Measurements from ENCODE around the gene GGTLC2.
"Not testable (repeated sequence)": the region's sequence is repeated elsewhere in the genome, so short reads cannot be mapped to it uniquely, and the experiment has no call there.

The GGTLC2 gene

GRCh38 chr22:22644314-22644713 is at the start of gene GGTLC2:
GGTLC2 (plus strand) TSS chr22:22644614; CDS start chr22:22646346, 1,732 bp downstream.
- not testable (repeated sequence) for DNase-seq (ENCODE audit: low spot score)

GRCh38 chr22:22595001-22595835 is 49.2 kb upstream of the GGTLC2 start:
- DNase-seq (ENCODE audit: low spot score): no peak

DNA sequence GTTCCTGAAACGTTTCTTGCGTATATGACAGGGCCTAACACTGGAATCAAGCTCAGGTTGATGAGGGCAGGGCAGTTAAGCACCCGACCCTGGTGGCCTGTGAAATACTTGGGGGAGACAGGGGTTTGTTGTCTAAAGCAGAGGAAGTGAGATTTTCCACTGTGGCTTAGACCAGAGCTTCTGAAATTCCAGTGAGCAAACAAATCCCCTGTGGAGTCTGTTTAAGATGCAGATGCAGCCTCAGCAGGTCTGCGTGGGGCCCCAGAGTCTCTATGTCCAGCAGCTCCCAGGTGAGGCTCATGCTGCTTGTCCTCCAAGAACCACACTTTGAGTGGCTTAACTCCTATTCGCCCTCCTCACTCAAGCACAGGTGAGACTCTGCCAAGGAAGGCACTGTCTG is 46.3 kb upstream of the GGTLC2 start:
- DNase-seq (ENCODE audit: low spot score): no peak

- DNase-seq (ENCODE audit: low spot score): no peak
Observed at GRCh38 chr22:22599248-22599647, 45.2 kb upstream of the GGTLC2 start.

GRCh38 chr22:22600531-22601261 is 43.7 kb upstream of the GGTLC2 start:
- DNase-seq (ENCODE audit: low spot score): no peak

DNA sequence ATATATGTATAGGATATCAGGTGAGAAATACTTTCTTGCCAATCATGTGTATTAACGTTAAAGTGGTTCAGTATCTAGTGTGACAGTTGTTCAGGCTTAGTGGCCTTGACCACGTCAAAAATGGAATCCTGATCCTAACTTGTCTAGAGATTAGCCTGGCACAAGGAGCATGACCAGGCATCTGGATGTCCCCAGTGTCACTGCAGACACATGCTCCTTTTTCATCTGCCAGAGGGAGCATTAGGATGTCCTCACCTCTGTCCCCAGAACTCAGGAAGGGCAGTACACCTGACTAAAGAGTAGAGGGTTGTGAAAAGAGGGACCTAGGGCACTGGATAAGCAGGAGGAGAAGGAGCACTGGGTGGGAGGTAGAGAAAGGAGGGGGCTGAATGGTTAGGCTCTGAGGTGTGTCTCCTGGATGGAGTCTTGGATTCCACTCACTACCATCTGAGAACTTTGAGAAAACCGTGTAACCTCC is 40.9 kb upstream of the GGTLC2 start:
- DNase-seq (ENCODE audit: low spot score): no peak

GRCh38 chr22:22604326-22605073 is 39.9 kb upstream of the GGTLC2 start:
- no peak for DNase-seq (ENCODE audit: low spot score)

DNA sequence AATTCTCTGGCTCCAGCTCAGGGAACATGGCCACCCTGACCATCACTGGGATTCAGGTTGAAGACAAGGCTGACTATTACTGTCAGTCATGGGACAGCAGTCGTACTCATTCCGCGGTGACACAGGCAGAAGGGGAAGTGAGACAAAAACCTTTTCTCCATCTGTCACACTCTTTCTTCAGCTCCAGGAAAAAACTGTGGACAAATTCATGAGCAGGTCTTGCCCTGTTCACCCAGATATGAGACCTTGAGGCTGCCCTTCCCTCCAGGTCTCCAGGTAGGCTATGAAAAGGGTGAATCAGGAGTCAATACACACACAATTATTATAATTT is 39.4 kb upstream of the GGTLC2 start:
- DNase-seq (ENCODE audit: low spot score): no peak

- not testable (repeated sequence) for DNase-seq (ENCODE audit: low spot score)
Observed at GRCh38 chr22:22608022-22608421, 36.4 kb upstream of the GGTLC2 start.

DNA sequence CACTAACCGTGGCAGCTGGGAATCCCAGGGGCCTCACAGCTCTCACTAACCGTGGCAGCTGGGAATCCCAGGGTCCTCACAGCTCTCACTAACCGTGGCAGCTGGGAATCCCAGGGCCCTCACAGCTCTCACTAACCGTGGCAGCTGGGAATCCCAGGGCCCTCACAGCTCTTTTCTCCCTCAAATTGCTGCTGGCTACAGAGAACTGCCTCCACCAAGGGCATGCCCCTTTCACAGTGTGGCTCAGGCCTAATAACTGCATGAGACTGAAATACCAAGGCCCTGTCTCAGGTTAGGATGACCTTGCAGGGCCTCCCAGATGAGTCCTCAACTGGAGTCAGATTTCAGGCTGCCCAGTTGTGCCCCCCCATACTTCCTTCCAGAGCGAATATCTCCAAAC is 35.1 kb upstream of the GGTLC2 start:
- no peak for DNase-seq (ENCODE audit: low spot score)

GRCh38 chr22:22612516-22612915 is 31.9 kb upstream of the GGTLC2 start:
- no peak for DNase-seq (ENCODE audit: low spot score)

DNA sequence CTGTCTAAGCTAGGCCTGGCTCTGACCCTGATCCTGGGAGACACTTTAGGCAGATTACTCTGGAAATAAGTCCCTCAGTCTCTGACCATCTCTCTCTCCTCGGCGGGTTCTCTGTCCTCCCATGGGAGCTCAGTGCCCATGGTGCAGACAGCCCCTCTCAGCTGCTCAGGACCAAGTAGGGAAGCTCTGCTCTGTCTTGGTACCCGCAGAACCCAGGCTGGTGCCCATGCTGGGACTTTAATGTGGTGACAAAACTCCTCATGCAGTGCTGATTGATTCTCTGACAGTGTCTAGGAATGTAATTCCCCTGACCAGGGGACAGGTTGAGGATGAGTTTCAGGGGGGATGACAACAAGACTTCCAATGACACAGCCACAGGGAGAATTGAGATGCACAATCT is 30.3 kb upstream of the GGTLC2 start:
- no peak for DNase-seq (ENCODE audit: low spot score)

DNA sequence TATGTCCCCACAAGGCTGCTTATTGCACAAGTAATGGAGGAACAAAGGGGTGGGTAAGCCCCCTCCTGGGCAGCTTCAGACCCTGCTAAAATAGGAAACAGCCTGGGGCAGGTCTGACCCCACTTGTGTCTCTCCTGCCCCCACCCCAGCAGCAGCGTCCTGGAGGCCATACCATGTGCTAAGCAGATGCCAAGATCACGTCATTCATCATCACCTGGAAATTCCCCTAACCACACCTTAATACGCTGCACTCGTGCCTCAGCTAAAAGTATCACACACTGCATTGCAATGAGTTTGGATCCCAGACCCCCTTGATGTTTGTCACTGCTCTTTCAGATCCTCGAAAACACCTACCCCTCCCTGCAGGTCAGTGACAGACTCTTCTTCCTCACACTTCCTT is 27.8 kb upstream of the GGTLC2 start:
- no peak for DNase-seq (ENCODE audit: low spot score)

DNA sequence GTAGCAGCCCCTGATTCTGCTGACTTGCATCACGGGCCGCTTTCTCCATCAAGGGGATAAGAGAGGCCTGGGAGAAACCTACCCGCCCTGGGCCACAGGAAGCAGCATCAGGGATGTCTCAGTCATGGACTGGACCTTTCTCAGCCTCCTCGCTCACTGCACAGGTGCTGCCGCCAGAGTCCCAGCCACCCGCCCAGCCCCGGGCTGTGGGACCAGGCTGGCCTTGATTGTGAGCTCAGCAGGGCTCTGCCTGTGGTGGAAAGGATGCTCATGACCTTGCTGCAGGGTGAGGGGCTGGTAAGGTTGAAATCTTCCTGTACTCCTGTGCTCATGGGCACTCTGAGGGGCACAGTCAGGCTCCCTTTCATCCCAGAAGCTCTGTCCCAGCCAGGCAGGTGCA is 26.0 kb upstream of the GGTLC2 start:
- DNase-seq (ENCODE audit: low spot score): no peak

- no peak for DNase-seq (ENCODE audit: low spot score)
Observed at GRCh38 chr22:22618923-22619322, 25.5 kb upstream of the GGTLC2 start.

DNA sequence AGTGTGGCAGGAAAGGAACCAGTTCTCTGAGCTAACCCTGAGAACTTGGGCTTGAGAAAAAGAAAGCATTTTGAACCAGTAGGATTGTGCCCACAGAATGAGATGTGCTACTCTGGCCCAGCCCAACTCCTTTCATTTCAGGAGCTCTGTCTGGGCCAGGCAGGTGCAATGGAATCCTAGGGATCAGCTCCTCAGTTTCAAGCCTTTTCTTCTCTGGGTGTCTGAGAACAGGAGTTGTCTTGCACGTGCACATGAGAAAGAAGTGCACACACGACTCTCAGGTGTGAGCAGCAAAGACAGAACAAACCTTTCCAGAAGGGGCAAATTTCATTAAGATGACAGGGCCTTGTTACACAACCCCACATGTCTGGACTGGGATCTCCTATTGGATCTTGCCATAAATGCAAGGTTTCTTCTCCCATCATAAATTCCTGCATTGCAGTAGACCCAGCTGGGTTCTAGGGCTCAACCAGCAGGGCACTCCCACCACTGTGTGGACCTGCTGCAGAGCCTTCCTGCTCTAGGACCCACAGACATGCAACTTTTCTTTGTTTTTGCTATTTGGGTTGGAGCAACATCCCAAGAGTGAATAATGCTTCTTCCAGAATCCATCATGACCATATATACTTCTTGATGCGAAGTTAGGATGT is 24.5 kb upstream of the GGTLC2 start:
- DNase-seq (ENCODE audit: low spot score): no peak

DNA sequence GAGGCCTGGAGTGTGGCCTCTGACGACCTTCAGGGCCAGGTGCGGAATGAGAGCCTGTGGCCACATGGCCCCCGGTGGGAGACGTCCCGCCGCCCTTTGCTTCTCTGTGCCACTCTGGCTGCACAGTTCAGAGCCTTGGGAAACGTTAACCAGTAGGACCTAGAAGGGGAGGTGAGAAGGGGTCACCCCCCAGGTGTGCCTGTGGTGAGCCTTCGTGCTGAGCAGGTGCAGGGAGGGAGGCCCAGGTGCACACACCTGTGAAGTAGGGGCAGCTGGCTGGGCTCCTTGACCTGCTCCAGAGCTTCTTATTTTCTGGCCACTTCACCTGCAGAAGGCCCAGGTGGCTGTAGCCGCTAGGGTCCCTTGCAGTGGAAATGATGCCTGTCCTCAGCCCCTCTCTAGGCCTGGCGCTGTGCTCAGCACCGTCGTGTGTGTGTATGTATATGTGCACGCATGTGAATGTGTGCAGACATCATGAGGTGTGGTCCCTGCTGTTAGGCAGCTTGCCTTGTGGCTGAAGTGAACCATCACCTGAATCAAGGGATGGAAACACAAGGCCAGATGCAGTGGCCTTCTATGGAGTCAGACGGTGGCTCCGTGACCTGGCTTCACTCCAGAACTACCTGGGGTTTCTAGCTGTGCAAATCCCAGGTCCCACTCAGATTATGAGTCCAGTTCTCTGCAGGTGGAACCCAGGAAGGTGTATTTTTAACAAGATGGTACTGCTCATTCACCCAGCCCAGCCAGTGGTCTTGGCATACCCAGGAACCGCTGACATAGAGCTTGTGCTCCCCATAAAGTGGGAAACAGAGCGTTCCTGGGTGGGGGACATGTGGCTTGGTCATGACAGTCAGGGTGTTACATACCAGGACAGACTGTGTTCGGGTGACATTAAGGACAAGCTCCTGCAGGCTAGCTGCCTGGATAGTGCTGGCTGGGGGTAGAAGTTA is 15.6 kb upstream of the GGTLC2 start:
- DNase-seq (ENCODE audit: low spot score): not testable (repeated sequence)

DNA sequence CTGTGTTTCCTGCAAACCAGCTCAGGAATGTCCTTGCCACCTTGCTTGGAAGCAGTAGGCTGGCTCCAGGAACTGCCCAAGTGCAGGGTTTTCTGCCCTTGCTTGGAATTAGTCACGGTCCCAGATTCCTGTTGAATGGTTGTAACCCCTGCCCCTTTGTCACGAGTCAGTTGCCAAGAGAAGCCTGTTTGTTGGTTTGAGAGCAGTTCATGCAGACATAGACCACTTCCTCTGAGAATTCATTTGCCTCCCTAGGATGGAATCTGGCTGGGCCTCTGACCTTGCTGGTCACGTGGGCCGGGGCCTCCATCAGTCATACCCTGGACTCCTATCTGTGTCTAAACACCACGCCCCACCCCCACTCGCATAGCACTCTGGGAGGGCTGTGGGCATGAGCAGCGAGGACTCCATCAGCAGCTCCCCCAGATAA is 13.2 kb upstream of the GGTLC2 start:
- DNase-seq (ENCODE audit: low spot score): not testable (repeated sequence)

DNA sequence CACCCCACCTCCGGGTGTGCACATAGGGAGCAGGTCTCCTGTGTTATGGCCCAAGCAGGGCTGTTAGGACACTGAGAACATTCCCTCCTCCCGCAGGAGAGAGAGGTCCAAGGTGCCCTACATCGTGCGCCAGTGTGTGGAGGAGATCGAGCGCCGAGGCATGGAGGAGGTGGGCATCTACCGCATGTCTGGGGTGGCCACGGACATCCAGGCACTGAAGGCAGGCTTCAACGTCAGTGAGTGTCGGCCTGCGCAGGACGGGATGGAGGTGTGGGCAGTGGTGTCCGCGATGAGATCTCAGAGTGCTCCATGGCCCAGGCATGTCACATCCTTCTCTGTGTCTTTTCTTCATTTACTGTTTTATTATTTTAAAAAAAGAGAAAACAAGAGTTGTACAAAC is 12.2 kb upstream of the GGTLC2 start:
- DNase-seq (ENCODE audit: low spot score): not testable (repeated sequence)

GRCh38 chr22:22633533-22633932 is 10.9 kb upstream of the GGTLC2 start:
- DNase-seq (ENCODE audit: low spot score): not testable (repeated sequence)

- not testable (repeated sequence) for DNase-seq (ENCODE audit: low spot score)
Observed at GRCh38 chr22:22636260-22636659, 8.2 kb upstream of the GGTLC2 start.

All from iPS-NIHi11 (cell line).